ENCODE results near the gene MACF1.

GRCh38 chr1:39472826-39473225 lies 268.3 kb downstream of the MACF1 start:
- TF ChIP-seq POLR2A (IDR thresholded peaks at IDR 0.05; ENCODE audit: low read length) (no peak), GATA1 (IDR thresholded peaks at IDR 0.05; ENCODE audit: low read depth, low read length) (no peak)
